Neutrophil (primary cell): ENCODE measurements around the gene ZNF132.
"Not testable (repeated sequence)": the region's sequence is repeated elsewhere in the genome, so short reads cannot be mapped to it uniquely, and the experiment has no call there.

Experiments used
- H3K27ac ChIP-seq: fragments of 200-600 bp; sonication (generic); 2 replicates; pipeline ENCODE4 v1.5.1; 2016; ENCODE audit warnings: mild to moderate bottlenecking, moderate library complexity
- H3K27me3 ChIP-seq: fragments of 200-600 bp; sonication (generic); 2 replicates; pipeline ENCODE4 v1.6.0; 2016; ENCODE audit warnings: mild to moderate bottlenecking
- H3K36me3 ChIP-seq: fragments of 200-600 bp; sonication (generic); 2 replicates; pipeline ENCODE4 v1.5.1; 2017
- H3K4me1 ChIP-seq, 2 experiments: fragments of 200-600 bp in 1 of 2; sonication (generic) in 1 of 2; 1 replicate in 1 of 2; 2 replicates in 1 of 2; pipeline versions ENCODE4 v1.5.1 to v1.6.1; 2013 to 2016; ENCODE audit warnings: low read depth in 1 of 2, low read length in 1 of 2, mild to moderate bottlenecking in 1 of 2, moderate library complexity in 1 of 2; ENCODE audit not compliant: control insufficient read depth in 1 of 2, insufficient read depth in 1 of 2
- H3K4me3 ChIP-seq, 2 experiments: fragments of 200-600 bp in 1 of 2; sonication (generic) in 1 of 2; 1 replicate in 1 of 2; 2 replicates in 1 of 2; pipeline ENCODE4 v1.5.1; 2013 to 2016; ENCODE audit warnings: low read depth in 1 of 2, low read length in 1 of 2, mild to moderate bottlenecking in 1 of 2, moderate library complexity in 1 of 2
- H3K9me3 ChIP-seq: fragments of 200-600 bp; sonication (generic); 2 replicates; pipeline ENCODE4 v1.5.1; 2016
- CTCF ChIP-seq: fragments of 200-600 bp; sonication (generic); IDR thresholded peaks from 2 replicates; pipeline ENCODE4 v1.5.1; 2016; ENCODE audit warnings: antibody characterized with exemption

The ZNF132 gene

GRCh38 chr19:58450856-58451357 is 11.0 kb upstream of the ZNF132 start:
- no peak for TF ChIP-seq CTCF
- no peaks in the 10 kb centered on the region for H3K9me3 ChIP-seq
- no peak overlapping the region for H3K27ac ChIP-seq
- H3K4me3 ChIP-seq, result peak overlapping the region; percentile 66 to 88
- peaks cover 31% of the 10 kb centered on the region for H3K27me3 ChIP-seq
- peaks cover 9 to 13% of the 10 kb centered on the region in 2 experiments for H3K4me1 ChIP-seq
- H3K36me3 ChIP-seq, result no peaks in the 10 kb centered on the region

- Histone ChIP-seq H3K27me3 (peaks cover 40% of the 10 kb centered on the region), H3K4me1 (peaks cover 9 to 13% of the 10 kb centered on the region in 2 experiments)
- H3K27ac ChIP-seq, H3K36me3 ChIP-seq, H3K4me3 ChIP-seq, H3K9me3 ChIP-seq: not testable (repeated sequence)
These were observed 10.0 kb upstream of the ZNF132 start for GRCh38 chr19:58449980-58450379.

- H3K9me3 ChIP-seq, H3K4me3 ChIP-seq, H3K27ac ChIP-seq, H3K36me3 ChIP-seq: not testable (repeated sequence)
- Histone ChIP-seq H3K27me3 (peaks cover 46% of the 10 kb centered on the region), H3K4me1 (peaks cover 9 to 13% of the 10 kb centered on the region in 2 experiments)
These were observed 8.9 kb upstream of the ZNF132 start for GRCh38 chr19:58448860-58449259.

- not testable (repeated sequence) for H3K36me3 ChIP-seq, H3K4me3 ChIP-seq, H3K27ac ChIP-seq
- peaks cover 21% of the 10 kb centered on the region for H3K9me3 ChIP-seq
- peaks cover 13 to 15% of the 10 kb centered on the region in 2 experiments for H3K4me1 ChIP-seq
- H3K27me3 ChIP-seq, result peaks cover 29% of the 10 kb centered on the region
These were observed 3.0 kb upstream of the ZNF132 start for GRCh38 chr19:58442986-58443385.

- no peak for TF ChIP-seq CTCF
- Histone ChIP-seq H3K4me3 (peak overlapping the region; percentile 65 to 87), H3K4me1 (peaks cover 13 to 15% of the 10 kb centered on the region in 2 experiments), H3K27me3 (peaks cover 14% of the 10 kb centered on the region), H3K36me3 (no peaks in the 10 kb centered on the region), H3K27ac (peak overlapping the region; percentile 73), H3K9me3 (peaks cover 29% of the 10 kb centered on the region)
These were observed 603 bp upstream of the ZNF132 start for GRCh38 chr19:58440556-58440955.

- Histone ChIP-seq H3K4me1 (peaks cover under 1 to 1% of the 10 kb centered on the region in 2 experiments), H3K36me3 (no peaks in the 10 kb centered on the region), H3K27me3 (no peaks in the 10 kb centered on the region), H3K27ac (no peak overlapping the region), H3K9me3 (peaks cover 64% of the 10 kb centered on the region), H3K4me3 (no peak overlapping the region)
- TF ChIP-seq CTCF, result no peak
These were observed 5.7 kb downstream of the ZNF132 start for GRCh38 chr19:58434217-58434616.

- Histone ChIP-seq H3K27me3 (no peaks in the 10 kb centered on the region), H3K4me1 (no peaks in the 10 kb centered on the region), H3K36me3 (no peaks in the 10 kb centered on the region), H3K4me3 (no peak overlapping the region), H3K9me3 (peaks cover 42% of the 10 kb centered on the region), H3K27ac (no peak overlapping the region)
- no peak for TF ChIP-seq CTCF
These were observed 10.2 kb downstream of the ZNF132 start for GRCh38 chr19:58429745-58430144.
